ENCODE data around the gene HYAL2.

Gene HYAL2

GRCh38 chr3:50322386-50323091 lies at the start of gene HYAL2:
HYAL2 (minus strand) TSS chr3:50322745; CDS start chr3:50320489, 2,256 bp downstream.
- no peak for DNase-seq (ENCODE audit: low read depth in 1 of 2, low spot score in 1 of 2)

DNA sequence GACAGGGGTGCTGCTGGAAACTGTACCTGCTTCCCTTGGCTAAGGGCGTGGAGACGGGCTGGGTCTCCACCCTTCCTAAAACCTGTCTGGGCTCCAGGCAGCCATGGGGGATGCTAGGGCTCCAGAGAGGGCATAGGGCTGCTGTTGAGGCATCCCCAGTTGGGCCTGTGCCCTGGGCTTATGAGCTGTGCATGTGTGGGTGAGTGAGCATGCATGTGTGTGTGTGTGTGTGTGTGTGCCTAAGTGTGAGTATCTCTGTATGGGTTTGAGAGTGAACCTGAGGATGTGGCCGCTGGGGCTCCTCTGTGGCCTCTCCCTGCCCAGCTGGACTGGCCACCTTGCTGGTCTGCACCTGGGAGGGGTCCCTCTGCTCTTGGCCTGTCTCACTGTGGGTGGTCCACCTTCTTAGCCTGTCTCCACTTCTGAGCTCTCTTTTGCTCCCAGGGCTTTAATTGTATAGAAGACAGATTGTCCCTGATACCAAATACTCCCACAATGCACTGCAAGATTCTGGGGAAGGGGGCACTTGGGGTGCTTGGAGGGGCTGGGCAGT lies 48.7 kb upstream of the HYAL2 start:
- DNase-seq (ENCODE audit: low read depth in 1 of 2, low spot score in 1 of 2) = no peak

- no peak for DNase-seq (ENCODE audit: low read depth in 1 of 2, low spot score in 1 of 2)
Observed at GRCh38 chr3:50370594-50370993, 48.0 kb upstream of the HYAL2 start.

DNA sequence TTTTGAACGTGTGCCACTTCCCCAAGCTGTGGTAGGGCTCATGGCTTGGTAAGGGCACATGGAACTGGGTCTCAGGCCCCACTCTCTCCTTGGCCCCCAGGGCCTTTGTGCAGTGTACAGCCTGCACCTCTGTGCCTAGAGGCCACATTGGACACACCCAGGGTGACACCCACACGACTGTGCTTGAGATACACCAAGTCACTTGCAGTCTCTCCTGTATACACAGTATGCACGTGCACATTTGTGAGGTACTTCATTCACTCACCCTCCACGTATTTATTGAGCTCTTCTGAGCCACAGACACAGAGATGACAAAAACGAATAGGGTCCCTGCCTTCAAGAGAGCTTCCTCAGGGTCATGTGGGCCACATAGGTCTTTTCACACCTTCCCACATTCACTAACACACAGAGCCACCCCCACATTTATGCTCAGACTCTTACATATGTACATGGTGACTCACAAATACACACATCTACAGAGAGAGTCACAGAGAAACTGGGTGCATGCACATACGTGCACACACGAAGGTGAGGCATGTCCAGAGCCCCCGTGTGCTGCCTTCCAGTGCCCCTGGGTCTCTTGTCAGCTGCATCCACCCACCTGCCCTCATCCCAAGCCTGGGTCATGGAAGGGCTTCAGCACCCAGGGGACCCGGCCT lies 46.6 kb upstream of the HYAL2 start:
- no peak for DNase-seq (ENCODE audit: low read depth in 1 of 2, low spot score in 1 of 2)

- DNase-seq (ENCODE audit: low read depth in 1 of 2, low spot score in 1 of 2) = no peak
Observed at GRCh38 chr3:50365842-50366220, 43.3 kb upstream of the HYAL2 start.

DNA sequence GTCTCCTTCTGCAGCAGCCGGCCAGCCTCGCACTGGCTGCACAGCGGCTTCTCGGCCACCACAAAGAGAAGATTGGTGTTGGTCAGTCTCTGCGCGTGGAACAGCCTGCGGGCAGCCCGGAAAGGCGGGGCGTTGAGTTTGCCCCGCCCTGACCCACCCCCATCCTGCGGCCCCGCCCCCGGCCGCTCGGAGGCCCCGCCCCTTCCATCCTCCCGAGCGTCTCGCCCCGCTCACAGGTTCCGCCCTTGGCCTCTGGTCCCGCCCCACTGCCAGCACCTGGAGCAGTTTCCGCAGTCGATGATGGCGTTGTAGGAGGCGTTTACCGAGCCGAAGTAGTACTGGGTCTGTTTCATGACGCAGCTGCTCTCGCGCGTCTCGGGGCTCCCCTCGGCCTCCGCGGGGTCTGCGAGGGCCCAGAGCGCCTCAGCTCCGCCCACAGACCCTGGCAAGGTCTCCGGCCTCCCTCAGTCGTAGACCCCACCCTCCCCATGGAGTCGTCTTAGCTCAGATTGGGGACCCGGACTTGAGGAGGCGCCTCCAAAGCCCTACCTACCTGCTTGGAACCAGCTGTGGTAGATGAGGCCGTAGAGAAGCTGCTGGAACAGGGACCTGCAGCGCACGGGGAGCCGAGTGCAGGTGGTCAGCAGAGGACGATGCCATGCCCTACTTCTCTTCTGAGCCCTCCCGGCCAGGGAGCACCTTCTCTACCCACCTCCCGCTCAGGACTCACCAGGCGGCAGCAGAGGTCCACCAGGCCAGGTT lies 42.7 kb upstream of the HYAL2 start:
- DNase-seq (ENCODE audit: low read depth in 1 of 2, low spot score in 1 of 2) = peak; percentile 80 to 91

DNA sequence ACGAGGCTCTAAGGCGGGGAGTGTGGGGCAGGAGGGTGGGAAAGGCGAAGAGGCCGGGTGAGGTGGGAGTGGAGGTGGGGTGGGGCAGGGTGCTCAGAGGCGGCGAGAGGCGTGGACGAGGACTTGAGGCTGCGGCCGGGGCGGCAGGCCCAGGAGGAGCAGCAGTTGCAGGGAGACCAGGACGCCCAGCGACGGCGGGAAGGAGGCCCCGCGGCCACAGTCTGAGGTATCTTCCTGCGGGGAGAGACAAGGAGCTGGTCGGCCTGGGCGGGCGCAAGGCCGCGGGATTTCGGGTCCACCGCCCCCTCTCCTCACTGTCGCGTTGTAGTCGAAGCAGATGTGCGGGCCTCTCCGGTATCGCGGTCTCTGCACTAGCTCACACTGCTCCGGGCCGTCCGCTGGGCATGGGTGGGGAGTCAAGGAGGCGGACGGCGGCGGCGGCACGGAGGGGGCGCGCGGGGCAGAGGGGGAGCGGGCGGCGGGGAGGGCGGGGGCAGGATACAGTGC lies 42.1 kb upstream of the HYAL2 start:
- DNase-seq (ENCODE audit: low read depth in 1 of 2, low spot score in 1 of 2) = no peak

GRCh38 chr3:50359760-50360110 lies 37.2 kb upstream of the HYAL2 start:
- no peak for DNase-seq (ENCODE audit: low read depth in 1 of 2, low spot score in 1 of 2)

- DNase-seq (ENCODE audit: low read depth in 1 of 2, low spot score in 1 of 2) = peak; percentile 81 to 96
Observed at GRCh38 chr3:50358911-50359759, 36.6 kb upstream of the HYAL2 start, which contains the start of gene TMEM115. TMEM115 (minus strand) TSS chr3:50359521; CDS start chr3:50359063, 458 bp downstream.

DNA sequence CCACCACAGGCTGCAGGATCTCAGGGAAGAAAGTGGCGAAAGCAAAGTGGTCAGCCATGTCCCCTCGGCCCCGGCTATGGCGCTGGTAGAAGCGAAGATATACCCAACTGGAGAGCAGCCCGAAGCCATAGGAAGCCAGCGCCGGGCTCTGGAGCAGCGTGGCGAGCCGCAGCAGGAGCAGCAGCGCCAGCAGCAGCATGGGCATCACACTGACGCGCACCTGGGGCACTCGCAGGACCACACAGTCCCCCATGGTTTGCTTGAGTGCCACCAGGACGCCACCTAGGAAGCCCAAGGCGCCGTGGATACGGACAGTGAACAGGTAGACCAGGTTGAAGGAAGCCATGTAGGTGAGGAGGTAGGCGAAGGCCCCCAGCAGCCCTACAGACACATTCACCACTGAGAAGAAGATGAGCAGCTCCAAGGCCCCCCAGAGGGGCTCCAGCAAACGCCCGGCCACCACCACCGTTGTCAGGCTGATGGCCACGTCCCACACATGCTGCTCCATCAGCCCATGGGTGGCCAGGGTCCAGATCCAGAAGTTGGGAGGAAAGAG lies 35.9 kb upstream of the HYAL2 start:
- no peak for DNase-seq (ENCODE audit: low read depth in 1 of 2, low spot score in 1 of 2)

- no peak for DNase-seq (ENCODE audit: low read depth in 1 of 2, low spot score in 1 of 2)
Observed at GRCh38 chr3:50357481-50357880, 34.9 kb upstream of the HYAL2 start.

GRCh38 chr3:50356553-50356952 lies 34.0 kb upstream of the HYAL2 start:
- no peak for DNase-seq (ENCODE audit: low read depth in 1 of 2, low spot score in 1 of 2)

GRCh38 chr3:50355829-50356552 lies 33.4 kb upstream of the HYAL2 start:
- DNase-seq (ENCODE audit: low read depth in 1 of 2, low spot score in 1 of 2) = no peak

DNA sequence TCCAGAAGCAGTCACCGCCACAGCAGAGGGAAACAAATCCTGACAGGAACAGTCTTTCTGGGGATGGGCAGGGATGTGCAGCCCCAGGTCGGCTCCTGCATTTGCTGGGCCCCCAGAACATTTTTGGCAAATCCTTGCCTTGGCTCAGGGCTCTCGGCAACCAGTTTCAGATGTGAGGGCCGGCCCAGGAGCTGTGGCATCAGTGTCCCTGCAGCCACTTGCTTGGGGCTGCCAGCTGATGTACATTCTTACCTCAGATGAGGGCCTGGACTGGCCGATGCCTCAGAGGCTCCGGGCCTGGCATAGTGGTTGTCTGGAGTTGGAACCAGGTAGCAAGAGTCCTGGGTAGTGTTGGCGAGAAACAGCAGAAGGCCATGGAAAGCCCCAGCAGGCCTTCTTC lies 32.3 kb upstream of the HYAL2 start:
- no peak for DNase-seq (ENCODE audit: low read depth in 1 of 2, low spot score in 1 of 2)

GRCh38 chr3:50354186-50354764 lies 31.7 kb upstream of the HYAL2 start:
- no peak for DNase-seq (ENCODE audit: low read depth in 1 of 2, low spot score in 1 of 2)

- no peak for DNase-seq (ENCODE audit: low read depth in 1 of 2, low spot score in 1 of 2)
Observed at GRCh38 chr3:50353245-50354004, 30.9 kb upstream of the HYAL2 start.

GRCh38 chr3:50352781-50353180 lies 30.2 kb upstream of the HYAL2 start:
- DNase-seq (ENCODE audit: low read depth in 1 of 2, low spot score in 1 of 2) = no peak

DNA sequence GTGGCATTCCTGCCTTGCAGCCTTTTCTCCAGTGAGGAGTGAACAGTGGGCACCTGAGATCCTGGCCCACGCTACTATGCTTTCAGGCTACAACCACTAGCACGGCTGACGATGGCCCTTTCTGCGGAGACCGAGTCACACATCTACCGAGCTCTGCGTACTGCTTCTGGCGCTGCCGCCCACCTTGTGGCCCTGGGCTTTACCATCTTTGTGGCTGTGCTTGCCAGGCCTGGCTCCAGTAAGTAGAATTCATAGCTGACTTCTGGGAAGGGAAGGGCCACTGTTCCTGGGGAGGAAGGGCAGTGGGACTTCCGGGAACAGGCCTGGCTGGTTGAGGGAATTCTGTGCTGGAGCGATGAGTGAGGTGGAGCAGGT lies 28.8 kb upstream of the HYAL2 start:
- no peak for DNase-seq (ENCODE audit: low read depth in 1 of 2, low spot score in 1 of 2)

All from activated CD4-positive, alpha-beta T cell treated with anti-CD3 and anti-CD28 coated beads, Interleukin-2, amount 50 U/mL, for 24 hours (primary cell).